Upper lobe of left lung (tissue), 6 donors: Measurements from ENCODE around the gene APOC1. TPM values are rescaled to one million over a fixed set of nuclear protein-coding genes. Genes with fewer than 3 reads are reported as not detected.

Experiments used
- ATAC-seq, 2 donors: fragments of 200-7000 bp; cut with Tn5 transposase; one replicate each; pipeline ENCODE4 v1.9.1; 2022; ENCODE audit warnings: mild to moderate bottlenecking in 2 of 2, moderate library complexity in 2 of 2; ENCODE audit not compliant: low FRiP score in 2 of 2
- DNase-seq, 2 donors: peaks; one replicate each; pipeline ENCODE4 v3.0.0-alpha.2; 2019 to 2020
- H3K27ac ChIP-seq, 4 donors: fragments of 200-600 bp; sonication (generic); one replicate each; pipeline ENCODE4 v1.5.1; 2016 to 2019
- H3K27me3 ChIP-seq, 4 donors: fragments of 200-600 bp; sonication (generic); one replicate each; pipeline ENCODE4 v1.5.1; 2017 to 2019
- H3K36me3 ChIP-seq, 4 donors: fragments of 200-600 bp; sonication (generic); one replicate each; pipeline ENCODE4 v1.5.1; 2016 to 2019
- H3K4me1 ChIP-seq, 4 donors: fragments of 200-600 bp; sonication (generic); one replicate each; pipeline ENCODE4 v1.5.1; 2018 to 2019
- H3K4me3 ChIP-seq, 4 donors: fragments of 200-600 bp; sonication (generic); one replicate each; pipeline ENCODE4 v1.5.1; 2017 to 2019; ENCODE audit warnings: mild to moderate bottlenecking in 2 of 4, moderate library complexity in 1 of 4
- H3K9me3 ChIP-seq, 4 donors: fragments of 200-600 bp; sonication (generic); one replicate each; pipeline ENCODE4 v1.5.1; 2018 to 2019
- EP300 ChIP-seq, 4 donors: sonication (generic); formaldehyde crosslinking; IDR thresholded peaks; one replicate each; pipeline ENCODE4 v1.5.1; 2017; ENCODE audit warnings: antibody characterized with exemption in 4 of 4, control low read depth in 2 of 4
- POLR2A ChIP-seq, 4 donors: fragments of 450-650 bp; IDR thresholded peaks; one replicate each; pipeline ENCODE4 v1.5.1; 2016 to 2017; ENCODE audit warnings: antibody characterized with exemption in 4 of 4, mild to moderate bottlenecking in 2 of 4
- POLR2AphosphoS5 ChIP-seq, 2 donors: sonication (generic); formaldehyde crosslinking; IDR thresholded peaks; one replicate each; pipeline ENCODE4 v1.5.1; 2017; ENCODE audit warnings: antibody characterized with exemption in 2 of 2
- WGBS, 2 donors: methylation state at CpG; one replicate each; pipeline ENCODE4 v1.1.5; 2017 to 2018; 5-methylcytosine and 5-hydroxymethylcytosine counted together
- total RNA-seq, 6 donors: library from RNA; depleted of rRNA in 4 of 6; stranded (reverse); fragments of >200 nt in 4 of 6; gene quantifications; one replicate each; pipeline versions ENCODE4 v1.1.0 to v1.2.1, GENCODE V29; 2016 to 2021
- TF ChIP-seq, protein P1 (sequence below), 6 experiments: fragments of 450-650 bp in 4 of 6; fragments of 200-600 bp in 2 of 6; sonication (generic) in 2 of 6; IDR thresholded peaks; one replicate each; pipeline ENCODE4 v1.5.1; 2016 to 2019; ENCODE audit warnings: antibody characterized with exemption in 6 of 6
- donor health status: DM: no; HTN: no; CAD: no; lungs with moderate emphysema.
- donor health status: DM: no; HTN: yes; CAD: no; lungs with severe emphysema.

APOC1 gene
- total RNA-seq, 6 donors from 2014 or later: 186 to 754 (median 527) TPM

DNA sequence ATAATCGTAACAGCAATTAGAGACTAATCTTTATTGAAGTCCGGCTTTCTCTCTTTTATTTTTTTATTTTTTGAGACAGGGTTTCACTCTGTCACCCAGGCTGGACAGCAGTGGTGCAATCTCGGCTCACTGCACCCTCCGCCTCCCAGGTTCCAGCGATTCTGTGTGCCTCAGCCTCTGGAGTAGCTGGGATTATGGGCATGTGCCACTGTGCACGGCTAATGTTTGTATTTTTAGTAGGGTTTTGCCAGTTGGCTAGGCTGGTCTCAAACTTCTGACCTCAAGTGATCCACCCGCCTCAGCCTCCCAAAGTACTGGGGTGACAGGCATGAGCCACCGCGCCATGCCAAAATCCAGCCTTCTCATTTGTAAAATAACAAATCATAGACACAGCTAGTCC is 35.1 kb downstream of the APOC1 start:
- no peak for TF ChIP-seq POLR2AphosphoS5 (IDR thresholded peaks at IDR 0.05)
- TF ChIP-seq EP300 (IDR thresholded peaks at IDR 0.05): no peak
- TF ChIP-seq POLR2A (IDR thresholded peaks at IDR 0.05): no peak
- TF ChIP-seq, protein P1, sequence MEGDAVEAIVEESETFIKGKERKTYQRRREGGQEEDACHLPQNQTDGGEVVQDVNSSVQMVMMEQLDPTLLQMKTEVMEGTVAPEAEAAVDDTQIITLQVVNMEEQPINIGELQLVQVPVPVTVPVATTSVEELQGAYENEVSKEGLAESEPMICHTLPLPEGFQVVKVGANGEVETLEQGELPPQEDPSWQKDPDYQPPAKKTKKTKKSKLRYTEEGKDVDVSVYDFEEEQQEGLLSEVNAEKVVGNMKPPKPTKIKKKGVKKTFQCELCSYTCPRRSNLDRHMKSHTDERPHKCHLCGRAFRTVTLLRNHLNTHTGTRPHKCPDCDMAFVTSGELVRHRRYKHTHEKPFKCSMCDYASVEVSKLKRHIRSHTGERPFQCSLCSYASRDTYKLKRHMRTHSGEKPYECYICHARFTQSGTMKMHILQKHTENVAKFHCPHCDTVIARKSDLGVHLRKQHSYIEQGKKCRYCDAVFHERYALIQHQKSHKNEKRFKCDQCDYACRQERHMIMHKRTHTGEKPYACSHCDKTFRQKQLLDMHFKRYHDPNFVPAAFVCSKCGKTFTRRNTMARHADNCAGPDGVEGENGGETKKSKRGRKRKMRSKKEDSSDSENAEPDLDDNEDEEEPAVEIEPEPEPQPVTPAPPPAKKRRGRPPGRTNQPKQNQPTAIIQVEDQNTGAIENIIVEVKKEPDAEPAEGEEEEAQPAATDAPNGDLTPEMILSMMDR (IDR thresholded peaks at IDR 0.05): no peak
- no peak overlapping the region for H3K4me3 ChIP-seq
- H3K4me1 ChIP-seq: peaks cover 9 to 17% (median 13%) of the 10 kb centered on the region in 4 donors
- no peaks in the 10 kb centered on the region for H3K27me3 ChIP-seq
- DNase-seq: no peak
- no peaks in the 10 kb centered on the region for H3K9me3 ChIP-seq
- WGBS, 2 donors: 85 to 93% methylated on average over 9 of the region's 9 CpGs
- H3K27ac ChIP-seq: no peak overlapping the region
- H3K36me3 ChIP-seq: peaks cover 0 to 9% (median 1%) of the 10 kb centered on the region in 4 donors
- ATAC-seq: no peak

DNA sequence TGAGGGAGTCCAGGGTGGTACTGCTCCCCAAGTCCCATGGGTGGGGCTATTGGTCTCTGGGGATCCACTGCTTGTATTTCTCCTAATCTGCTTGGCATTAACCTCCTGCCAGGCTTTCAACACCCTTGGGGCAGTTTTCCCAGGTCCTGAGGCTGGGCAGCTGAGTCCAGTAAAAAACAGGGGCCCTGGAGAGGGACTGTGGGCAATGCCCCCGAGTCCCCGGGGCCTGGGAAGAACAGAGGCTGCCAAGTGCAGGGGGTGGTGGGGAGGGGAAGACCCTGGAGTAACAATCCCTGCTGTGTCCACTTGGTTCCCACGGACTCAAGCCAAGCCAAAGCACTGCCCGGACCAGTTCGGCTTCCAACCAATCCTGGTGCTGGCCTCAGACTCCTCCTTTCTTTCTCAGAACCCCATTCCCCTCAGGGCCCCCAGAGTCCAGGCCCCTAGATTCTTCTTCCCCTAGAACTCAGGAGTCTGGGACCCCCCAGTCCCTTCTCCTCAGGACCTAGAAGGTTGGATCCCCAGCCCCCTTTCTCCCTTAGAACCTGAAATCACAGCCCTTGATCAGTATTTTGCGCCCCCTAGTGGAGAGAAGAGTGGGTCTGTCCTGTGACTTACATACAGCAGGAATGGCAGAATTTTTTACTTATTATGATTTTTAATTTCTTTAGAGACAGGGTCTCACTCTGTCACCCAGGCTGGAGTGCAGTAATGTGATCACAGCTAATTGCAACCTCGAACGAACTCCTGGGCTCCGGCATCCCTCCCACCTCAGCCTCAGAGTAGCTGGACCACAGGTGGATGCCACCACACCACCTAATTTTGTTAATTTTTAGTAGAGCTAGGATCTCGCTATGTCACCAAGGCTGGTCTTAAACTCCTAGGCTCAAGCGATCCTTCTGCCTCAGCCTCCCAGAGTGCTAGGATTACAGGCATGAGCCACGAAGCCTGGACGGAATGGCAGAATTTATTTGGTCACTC is 37.1 kb downstream of the APOC1 start:
- DNase-seq: peak in 1 of 2 donors; percentile 60
- Histone ChIP-seq H3K4me3 (no peak overlapping the region), H3K27me3 (no peaks in the 10 kb centered on the region), H3K36me3 (peaks cover 0 to 9% (median 1%) of the 10 kb centered on the region in 4 donors), H3K27ac (peak overlapping the region in 1 of 4 donors; percentile 49), H3K4me1 (peaks cover 17 to 26% (median 22%) of the 10 kb centered on the region in 4 donors), H3K9me3 (no peaks in the 10 kb centered on the region)
- TF ChIP-seq POLR2AphosphoS5 (IDR thresholded peaks at IDR 0.05): no peak
- TF ChIP-seq, protein P1 (IDR thresholded peaks at IDR 0.05): peak; percentile 63 to 83 (median 76)
- ATAC-seq: peak in 1 of 2 donors; percentile 54
- 39 to 53% methylated on average over 11 to 13 of the region's 13 CpGs for WGBS, 2 donors

DNA sequence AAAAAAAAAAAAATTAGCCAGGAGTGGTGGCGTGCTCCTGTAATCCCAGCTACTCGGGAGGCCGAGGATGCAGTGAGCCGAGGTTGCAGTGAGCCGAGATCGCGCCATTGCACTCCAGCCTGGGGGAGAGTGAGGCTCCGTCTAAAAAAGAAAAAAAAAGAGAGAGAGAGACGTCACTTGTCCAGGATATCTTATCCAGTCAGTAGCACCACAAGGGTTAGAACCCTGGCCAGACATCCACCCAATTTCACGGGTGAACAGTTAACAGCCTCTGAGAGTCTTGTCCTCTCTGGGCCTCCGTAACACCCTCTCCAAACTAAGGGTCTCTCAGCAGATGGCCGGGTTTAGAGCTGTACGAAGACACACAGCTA is 39.9 kb downstream of the APOC1 start:
- WGBS, 2 donors: 25 to 33% methylated on average over 13 of the region's 13 CpGs
- Histone ChIP-seq H3K4me3 (peak overlapping the region; percentile 71 to 96 (median 86)), H3K27me3 (no peaks in the 10 kb centered on the region), H3K36me3 (peaks cover 0 to 9% (median 1%) of the 10 kb centered on the region in 4 donors), H3K27ac (peak overlapping the region; percentile 82 to 97 (median 94)), H3K9me3 (no peaks in the 10 kb centered on the region), H3K4me1 (peaks cover 27 to 39% (median 32%) of the 10 kb centered on the region in 4 donors)
- DNase-seq (no peak), ATAC-seq (no peak)
- TF ChIP-seq POLR2A (IDR thresholded peaks at IDR 0.05): no peak
- no peak for TF ChIP-seq EP300 (IDR thresholded peaks at IDR 0.05)
- TF ChIP-seq, protein P1 (IDR thresholded peaks at IDR 0.05): no peak
- TF ChIP-seq POLR2AphosphoS5 (IDR thresholded peaks at IDR 0.05): no peak

DNA sequence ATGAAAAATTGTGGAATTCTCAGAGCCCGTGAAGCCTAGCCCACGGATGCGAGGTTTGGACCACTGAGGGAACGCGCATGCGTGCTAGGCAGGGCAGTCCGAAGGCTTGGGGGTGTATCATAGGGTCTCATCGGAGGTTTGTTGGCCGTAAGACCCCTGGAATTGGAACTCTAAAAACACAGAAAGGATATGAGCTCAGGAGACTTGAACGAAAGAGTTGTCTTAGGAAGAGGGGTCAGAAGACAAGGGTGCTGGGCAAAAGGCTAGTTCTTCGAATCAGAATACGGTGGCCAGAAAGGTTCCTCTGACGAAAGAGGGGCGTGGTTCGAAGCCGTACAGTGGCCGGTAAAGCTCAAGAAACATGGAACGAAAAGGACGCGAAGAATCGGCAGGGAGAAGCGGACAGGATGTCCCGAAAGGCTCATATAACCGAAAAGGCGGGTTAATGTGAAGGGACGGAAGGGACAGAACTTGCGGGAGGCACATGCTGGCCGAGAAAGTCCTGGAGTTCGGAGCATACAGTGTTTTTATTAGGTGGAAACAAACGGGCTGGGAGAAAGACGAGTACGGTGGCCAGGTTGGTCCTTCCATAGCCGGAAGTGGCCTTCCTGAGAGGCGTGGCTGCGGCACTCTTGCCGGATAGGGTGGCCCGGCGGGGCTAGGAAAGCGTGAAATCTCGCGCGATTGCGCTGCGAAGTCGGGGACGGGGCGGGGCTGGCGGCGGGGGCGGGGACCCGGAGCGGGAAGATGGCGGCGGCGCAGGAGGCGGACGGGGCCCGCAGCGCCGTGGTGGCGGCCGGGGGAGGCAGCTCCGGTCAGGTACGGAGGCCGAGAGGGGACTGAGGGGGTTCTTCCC is 40.5 kb downstream of the APOC1 start, which contains the start of gene CLPTM1:
Gene CLPTM1 (plus strand): TSS at position 732 of the 856 bp plus-strand sequence. CDS start 16 bp downstream, at position 748.
- ATAC-seq: peak; percentile 96 to 98
- 1% methylated on average over 39 to 50 of the region's 65 CpGs for WGBS, 2 donors
- Histone ChIP-seq H3K27ac (peak within 1 kb of the TSS; percentile 82 to 97 (median 94)), H3K27me3 (no peaks in the 10 kb centered on the region), H3K4me1 (peaks cover 27 to 39% (median 32%) of the 10 kb centered on the region in 4 donors), H3K9me3 (no peaks in the 10 kb centered on the region), H3K4me3 (peak within 1 kb of the TSS; percentile 78 to 98 (median 96)), H3K36me3 (peaks cover 0 to 9% (median 0%) of the 10 kb centered on the region in 4 donors)
- TF ChIP-seq POLR2A (IDR thresholded peaks at IDR 0.05) (peak in 2 of 4 donors; percentile 72 to 80), POLR2AphosphoS5 (IDR thresholded peaks at IDR 0.05) (peak; percentile 89 to 93), EP300 (IDR thresholded peaks at IDR 0.05) (no peak)
- TF ChIP-seq, protein P1 (IDR thresholded peaks at IDR 0.05): peak in 2 of 6 experiments; percentile 12 to 21
- DNase-seq: peak; percentile 95 to 98
